Ishikawa (cell line): Measurements from ENCODE around the gene TPD52L1.

Source experiments
- CEBPB ChIP-seq: IDR thresholded peaks from 2 replicates; pipeline ENCODE4 v1.6.1; 2012
- CREB1 ChIP-seq: IDR thresholded peaks from 2 replicates; pipeline ENCODE4 v1.6.1; 2012; ENCODE audit warnings: low read depth
- EGR1 ChIP-seq: IDR thresholded peaks from 2 replicates; pipeline ENCODE4 v1.6.1; 2012
- EP300 ChIP-seq: IDR thresholded peaks from 2 replicates; pipeline ENCODE4 v1.6.1; 2012; ENCODE audit warnings: borderline replicate concordance
- FOXM1 ChIP-seq: IDR thresholded peaks from 2 replicates; pipeline ENCODE4 v1.6.1; 2012; ENCODE audit warnings: low read depth, borderline replicate concordance
- NFIC ChIP-seq: IDR thresholded peaks from 2 replicates; pipeline ENCODE4 v1.6.1; 2012
- RAD21 ChIP-seq: IDR thresholded peaks from 2 replicates; pipeline ENCODE4 v1.6.1; 2012; ENCODE audit warnings: low read depth
- TAF1 ChIP-seq: IDR thresholded peaks from 2 replicates; pipeline ENCODE4 v1.6.1; 2012; ENCODE audit warnings: low read depth, mild to moderate bottlenecking
- TCF12 ChIP-seq: IDR thresholded peaks from 2 replicates; pipeline ENCODE4 v1.6.1; 2012; ENCODE audit warnings: low read depth
- TEAD4 ChIP-seq: IDR thresholded peaks from 2 replicates; pipeline ENCODE4 v1.6.1; 2012
- YY1 ChIP-seq: IDR thresholded peaks from 2 replicates; pipeline ENCODE4 v1.6.1; 2012; ENCODE audit warnings: low read depth
- ZBTB7A ChIP-seq: IDR thresholded peaks from 2 replicates; pipeline ENCODE4 v1.6.1; 2012; ENCODE audit warnings: low read depth
- TF ChIP-seq, protein P1 (sequence below): IDR thresholded peaks from 2 replicates; pipeline ENCODE4 v1.6.1; 2012
- TF ChIP-seq, protein P2 (sequence below): IDR thresholded peaks from 2 replicates; pipeline ENCODE4 v1.6.1; 2012; ENCODE audit warnings: low read depth, mild to moderate bottlenecking
- TF ChIP-seq, protein P3 (sequence below): IDR thresholded peaks from 2 replicates; pipeline ENCODE4 v1.6.1; 2012

TPD52L1 gene

DNA sequence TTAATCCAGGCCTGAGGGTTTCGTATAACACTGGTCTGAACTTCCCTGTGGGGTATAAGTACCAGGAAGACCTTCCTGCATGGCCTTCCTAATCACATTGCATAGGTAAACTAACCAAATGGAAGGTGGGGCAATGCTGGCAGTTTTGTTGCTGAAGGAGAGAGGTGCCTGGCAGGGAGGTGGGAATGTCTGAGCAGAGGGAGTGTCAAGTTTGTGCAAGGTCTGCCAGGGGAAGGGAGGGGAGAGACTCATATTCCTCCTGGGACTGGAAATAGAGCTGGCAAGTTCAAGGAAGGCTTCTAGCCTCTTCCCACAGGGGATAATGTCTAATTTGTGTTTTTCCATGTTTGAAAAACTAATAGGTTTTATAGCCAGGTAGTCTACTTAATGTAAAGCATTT, 77.6 kb downstream of the TPD52L1 start:
- TF ChIP-seq, protein P1, sequence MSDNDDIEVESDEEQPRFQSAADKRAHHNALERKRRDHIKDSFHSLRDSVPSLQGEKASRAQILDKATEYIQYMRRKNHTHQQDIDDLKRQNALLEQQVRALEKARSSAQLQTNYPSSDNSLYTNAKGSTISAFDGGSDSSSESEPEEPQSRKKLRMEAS, result no peak

DNA sequence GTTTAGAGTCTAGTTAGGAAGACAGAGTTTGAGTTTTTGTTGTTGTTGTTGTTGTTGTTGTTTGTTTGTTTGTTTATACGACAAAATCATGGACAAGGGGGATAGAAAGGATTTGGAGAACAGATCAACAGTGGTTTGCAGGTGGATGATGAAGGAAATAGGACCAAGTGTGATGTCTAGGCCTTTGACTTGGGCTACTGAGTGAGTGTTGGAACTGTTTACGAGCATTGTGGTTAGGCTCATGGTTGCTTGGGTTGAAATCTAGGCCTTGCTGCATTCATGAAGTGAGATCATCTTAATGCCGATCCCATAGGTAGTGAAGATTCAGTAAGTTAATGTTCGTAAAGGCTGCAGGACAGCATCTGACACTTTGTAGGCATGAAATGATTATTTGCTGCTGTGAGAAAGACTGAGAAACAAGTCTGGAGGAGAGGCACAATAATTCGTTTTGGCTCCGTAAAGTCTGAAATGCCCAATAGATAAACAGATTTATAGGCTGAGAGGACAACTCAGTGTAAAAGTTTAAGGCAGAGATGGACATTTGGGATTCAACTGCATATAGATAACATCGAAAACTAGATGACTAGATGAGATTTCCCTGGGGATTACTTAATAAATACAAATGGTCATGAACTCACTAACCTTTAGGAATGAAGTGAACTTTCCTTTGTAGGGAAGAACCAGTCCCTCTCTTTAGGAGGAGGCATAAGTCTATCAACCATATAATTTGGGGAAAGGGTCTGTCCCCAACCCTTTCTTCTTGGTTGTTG, 78.2 kb downstream of the TPD52L1 start:
- no peak for TF ChIP-seq CREB1
- TF ChIP-seq RAD21, result no peak
- no peak for TF ChIP-seq NFIC
- no peak for TF ChIP-seq TAF1
- no peak for TF ChIP-seq YY1
- TF ChIP-seq, protein P1, result no peak

DNA sequence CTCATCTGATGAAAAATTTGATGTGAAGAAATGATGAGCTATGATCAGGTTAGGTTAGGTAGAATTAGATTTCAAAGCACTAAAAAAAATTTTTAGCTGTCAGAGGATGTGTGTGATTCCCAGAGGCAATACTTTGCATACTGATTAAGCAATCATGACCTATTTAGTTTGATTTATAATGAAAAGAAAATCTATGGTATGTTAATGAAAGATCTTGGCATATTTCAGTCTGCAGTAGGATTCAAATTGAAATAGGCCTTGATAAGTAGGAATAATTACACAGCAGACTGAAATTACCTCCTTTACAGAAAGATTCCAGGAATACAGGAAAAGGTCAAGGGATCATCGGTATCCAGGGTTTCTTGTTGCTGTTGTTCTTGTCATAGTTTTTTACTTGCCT, 78.9 kb downstream of the TPD52L1 start:
- TF ChIP-seq CEBPB (peak; percentile 16; the same call in 1 of the 2 replicates), EGR1 (no peak)

DNA sequence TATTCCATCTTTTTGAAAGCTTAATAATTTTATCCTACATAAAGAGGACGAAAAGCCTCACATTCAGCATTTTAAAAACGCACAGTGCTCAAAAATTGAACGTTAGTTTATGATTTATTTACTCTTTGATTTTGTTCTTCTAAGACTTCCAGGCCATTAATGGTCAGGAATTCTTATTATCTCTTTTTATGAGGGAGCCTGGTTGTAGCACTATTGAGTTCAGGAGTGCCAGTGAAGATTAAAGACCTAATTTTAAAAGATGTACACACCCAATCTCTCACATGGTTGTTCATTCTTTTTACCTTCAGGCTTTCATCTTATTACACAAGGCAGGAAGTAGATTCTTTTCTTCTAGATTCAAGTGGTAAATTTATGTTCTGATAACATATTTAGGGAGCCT, 79.6 kb downstream of the TPD52L1 start:
- TF ChIP-seq, protein P1, result no peak
- TF ChIP-seq TEAD4 (no peak), FOXM1 (no peak), NFIC (no peak), EGR1 (no peak), ZBTB7A (no peak), YY1 (no peak), CEBPB (no peak), EP300 (no peak), CREB1 (no peak), RAD21 (no peak), TAF1 (no peak), TCF12 (no peak)
- TF ChIP-seq, protein P2, sequence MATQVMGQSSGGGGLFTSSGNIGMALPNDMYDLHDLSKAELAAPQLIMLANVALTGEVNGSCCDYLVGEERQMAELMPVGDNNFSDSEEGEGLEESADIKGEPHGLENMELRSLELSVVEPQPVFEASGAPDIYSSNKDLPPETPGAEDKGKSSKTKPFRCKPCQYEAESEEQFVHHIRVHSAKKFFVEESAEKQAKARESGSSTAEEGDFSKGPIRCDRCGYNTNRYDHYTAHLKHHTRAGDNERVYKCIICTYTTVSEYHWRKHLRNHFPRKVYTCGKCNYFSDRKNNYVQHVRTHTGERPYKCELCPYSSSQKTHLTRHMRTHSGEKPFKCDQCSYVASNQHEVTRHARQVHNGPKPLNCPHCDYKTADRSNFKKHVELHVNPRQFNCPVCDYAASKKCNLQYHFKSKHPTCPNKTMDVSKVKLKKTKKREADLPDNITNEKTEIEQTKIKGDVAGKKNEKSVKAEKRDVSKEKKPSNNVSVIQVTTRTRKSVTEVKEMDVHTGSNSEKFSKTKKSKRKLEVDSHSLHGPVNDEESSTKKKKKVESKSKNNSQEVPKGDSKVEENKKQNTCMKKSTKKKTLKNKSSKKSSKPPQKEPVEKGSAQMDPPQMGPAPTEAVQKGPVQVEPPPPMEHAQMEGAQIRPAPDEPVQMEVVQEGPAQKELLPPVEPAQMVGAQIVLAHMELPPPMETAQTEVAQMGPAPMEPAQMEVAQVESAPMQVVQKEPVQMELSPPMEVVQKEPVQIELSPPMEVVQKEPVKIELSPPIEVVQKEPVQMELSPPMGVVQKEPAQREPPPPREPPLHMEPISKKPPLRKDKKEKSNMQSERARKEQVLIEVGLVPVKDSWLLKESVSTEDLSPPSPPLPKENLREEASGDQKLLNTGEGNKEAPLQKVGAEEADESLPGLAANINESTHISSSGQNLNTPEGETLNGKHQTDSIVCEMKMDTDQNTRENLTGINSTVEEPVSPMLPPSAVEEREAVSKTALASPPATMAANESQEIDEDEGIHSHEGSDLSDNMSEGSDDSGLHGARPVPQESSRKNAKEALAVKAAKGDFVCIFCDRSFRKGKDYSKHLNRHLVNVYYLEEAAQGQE, result no peak
- TF ChIP-seq, protein P3, sequence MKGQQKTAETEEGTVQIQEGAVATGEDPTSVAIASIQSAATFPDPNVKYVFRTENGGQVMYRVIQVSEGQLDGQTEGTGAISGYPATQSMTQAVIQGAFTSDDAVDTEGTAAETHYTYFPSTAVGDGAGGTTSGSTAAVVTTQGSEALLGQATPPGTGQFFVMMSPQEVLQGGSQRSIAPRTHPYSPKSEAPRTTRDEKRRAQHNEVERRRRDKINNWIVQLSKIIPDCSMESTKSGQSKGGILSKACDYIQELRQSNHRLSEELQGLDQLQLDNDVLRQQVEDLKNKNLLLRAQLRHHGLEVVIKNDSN, result no peak

DNA sequence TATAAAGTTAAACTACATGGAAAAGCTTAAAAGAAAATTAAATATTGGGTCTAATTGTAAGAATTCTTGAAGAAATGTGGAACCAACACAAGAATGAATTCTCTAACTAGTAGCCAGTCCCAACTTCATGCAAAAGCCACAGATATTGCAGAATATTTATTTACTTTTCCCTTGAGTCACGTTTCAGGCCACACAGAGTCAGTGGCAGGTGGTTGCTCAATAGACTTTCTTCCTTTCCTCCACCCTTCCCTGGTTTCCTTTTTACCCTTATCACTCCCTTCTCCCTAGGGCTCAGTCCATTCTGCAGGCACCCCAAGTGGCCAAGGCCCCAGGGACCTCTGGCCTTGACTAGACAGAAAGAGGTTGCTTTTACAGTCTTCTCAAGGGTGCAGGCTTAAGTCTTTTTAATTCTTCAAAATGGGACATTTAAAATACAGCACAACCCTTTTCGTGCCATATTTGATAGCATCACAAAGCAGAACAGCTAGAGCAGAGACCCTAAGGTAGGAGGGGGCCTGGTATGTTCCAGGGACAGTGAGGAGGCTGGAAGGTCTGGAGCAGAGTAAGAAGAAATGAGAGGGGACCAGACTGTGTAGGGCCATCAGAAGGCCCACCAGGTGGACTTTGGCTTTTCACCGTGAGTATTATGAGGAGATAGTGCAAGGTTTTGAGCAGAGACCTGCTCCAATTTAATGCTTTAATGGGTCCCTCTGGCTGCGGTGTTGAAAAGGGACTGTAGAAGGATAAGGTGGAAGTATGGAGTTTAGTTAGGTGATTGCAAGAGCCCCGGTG, 83.2 kb downstream of the TPD52L1 start:
- TF ChIP-seq, protein P2, result no peak
- no peak for TF ChIP-seq TAF1
- TF ChIP-seq FOXM1, result no peak
- TF ChIP-seq, protein P1, result no peak
- TF ChIP-seq ZBTB7A, result no peak
- TF ChIP-seq YY1, result no peak
- TF ChIP-seq EP300, result no peak

DNA sequence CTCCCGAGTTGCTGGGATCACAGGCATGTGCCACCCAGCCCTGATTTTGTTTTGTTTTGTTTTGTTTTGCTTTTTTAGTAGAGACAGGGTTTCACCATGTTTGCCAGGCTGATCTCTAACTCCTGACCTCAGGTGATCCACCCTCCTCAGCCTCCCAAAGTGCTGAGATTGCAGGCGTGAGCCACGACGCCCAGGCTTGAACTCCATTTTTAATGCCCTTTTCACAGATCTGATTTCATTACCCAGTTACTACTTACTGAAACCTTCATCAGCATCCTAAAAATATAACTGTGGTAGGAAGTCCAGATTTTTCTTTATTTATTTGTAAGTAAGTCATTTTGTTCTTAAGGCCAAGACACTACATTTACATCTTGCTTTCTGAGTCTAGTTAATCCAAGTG, 84.2 kb downstream of the TPD52L1 start:
- TF ChIP-seq TEAD4, result no peak
- no peak for TF ChIP-seq TCF12
- TF ChIP-seq EP300, result no peak
- TF ChIP-seq RAD21, result no peak
- TF ChIP-seq EGR1, result no peak
- TF ChIP-seq CREB1, result no peak
- TF ChIP-seq CEBPB, result no peak
- TF ChIP-seq TAF1, result no peak
- TF ChIP-seq, protein P3, result no peak
- TF ChIP-seq, protein P2, result no peak
- no peak for TF ChIP-seq YY1
- TF ChIP-seq, protein P1, result no peak
- no peak for TF ChIP-seq FOXM1
- no peak for TF ChIP-seq NFIC
- no peak for TF ChIP-seq ZBTB7A
